ENCODE data around the gene TAL1.

The TAL1 gene

GRCh38 chr1:47174656-47175020, 57.4 kb downstream of the TAL1 start:
- Histone ChIP-seq H2BK5ac (ENCODE audit: low read depth, low read length, poor library complexity) (no peak overlapping the region), H3K9ac (ENCODE audit: low read length) (no peak overlapping the region), H3K4me3 (ENCODE audit: low read depth, low read length) (no peak overlapping the region), H3K36me3 (ENCODE audit: control insufficient read depth in 1 of 2, insufficient read depth in 2 of 2, low read length in 2 of 2) (no peaks in the 10 kb centered on the region), H4K12ac (ENCODE audit: low read depth, low read length) (no peak overlapping the region), H2AFZ (ENCODE audit: insufficient read depth, low read length, poor library complexity) (no peak overlapping the region), H4K8ac (ENCODE audit: low read depth, low read length) (no peak overlapping the region), H3K79me2 (ENCODE audit: control insufficient read depth, insufficient read depth, low read length, poor library complexity) (no peaks in the 10 kb centered on the region), H3K4me1 (ENCODE audit: control insufficient read depth in 1 of 2, insufficient read depth in 2 of 2, low read length in 2 of 2) (peaks cover 0 to 3% of the 10 kb centered on the region in 2 experiments), H2BK120ac (ENCODE audit: insufficient read depth, low read length, poor library complexity) (no peak overlapping the region), H3K79me1 (ENCODE audit: low read length) (no peaks in the 10 kb centered on the region), H2BK12ac (ENCODE audit: low read length) (no peak overlapping the region), H4K91ac (ENCODE audit: low read depth, low read length) (no peak overlapping the region), H3K23ac (ENCODE audit: low read length) (no peak overlapping the region), H3K4me2 (ENCODE audit: low read length) (no peak overlapping the region), H3K9me3 (ENCODE audit: insufficient read depth, low read depth, low read length) (no peaks in the 10 kb centered on the region), H3K27ac (ENCODE audit: low read depth, low read length) (no peak overlapping the region), H3K14ac (ENCODE audit: low read length) (no peak overlapping the region), H3K27me3 (ENCODE audit: insufficient read depth, low read length) (no peaks in the 10 kb centered on the region), H2AK5ac (ENCODE audit: low read length) (no peak overlapping the region), H3K4ac (ENCODE audit: low read depth, low read length) (no peak overlapping the region), H3K18ac (ENCODE audit: low read length) (no peak overlapping the region)
- no peak for DNase-seq

GRCh38 chr1:47172782-47173181, 59.2 kb downstream of the TAL1 start:
- H3K79me1 ChIP-seq (ENCODE audit: low read length), result no peaks in the 10 kb centered on the region
- no peak overlapping the region for H2AFZ ChIP-seq (ENCODE audit: insufficient read depth, low read length, poor library complexity)
- no peak overlapping the region for H3K9ac ChIP-seq (ENCODE audit: low read length)
- H3K18ac ChIP-seq (ENCODE audit: low read length), result no peak overlapping the region
- H4K12ac ChIP-seq (ENCODE audit: low read depth, low read length), result no peak overlapping the region
- DNase-seq, result no peak
- H2BK120ac ChIP-seq (ENCODE audit: insufficient read depth, low read length, poor library complexity), result no peak overlapping the region
- H2BK5ac ChIP-seq (ENCODE audit: low read depth, low read length, poor library complexity), result no peak overlapping the region
- H3K9me3 ChIP-seq (ENCODE audit: insufficient read depth, low read depth, low read length), result no peaks in the 10 kb centered on the region
- H3K4me1 ChIP-seq (ENCODE audit: control insufficient read depth in 1 of 2, insufficient read depth in 2 of 2, low read length in 2 of 2), result no peaks in the 10 kb centered on the region
- WGBS (ENCODE audit: extremely low coverage, insufficient coverage, insufficient read length), result no CpG with 5 or more reads among the region's 5 CpGs
- H3K14ac ChIP-seq (ENCODE audit: low read length), result no peak overlapping the region
- H4K91ac ChIP-seq (ENCODE audit: low read depth, low read length), result no peak overlapping the region
- no peaks in the 10 kb centered on the region for H3K36me3 ChIP-seq (ENCODE audit: control insufficient read depth in 1 of 2, insufficient read depth in 2 of 2, low read length in 2 of 2)
- no peak overlapping the region for H3K27ac ChIP-seq (ENCODE audit: low read depth, low read length)
- no peak overlapping the region for H3K4me2 ChIP-seq (ENCODE audit: low read length)
- no peak overlapping the region for H2BK12ac ChIP-seq (ENCODE audit: low read length)
- no peaks in the 10 kb centered on the region for H3K27me3 ChIP-seq (ENCODE audit: insufficient read depth, low read length)
- no peak overlapping the region for H3K23ac ChIP-seq (ENCODE audit: low read length)
- no peaks in the 10 kb centered on the region for H3K79me2 ChIP-seq (ENCODE audit: control insufficient read depth, insufficient read depth, low read length, poor library complexity)
- H3K4me3 ChIP-seq (ENCODE audit: low read depth, low read length), result no peak overlapping the region
- no peak overlapping the region for H4K8ac ChIP-seq (ENCODE audit: low read depth, low read length)
- no peak overlapping the region for H3K4ac ChIP-seq (ENCODE audit: low read depth, low read length)
- no peak overlapping the region for H2AK5ac ChIP-seq (ENCODE audit: low read length)
